PFSK-1 (cell line): ENCODE measurements around the gene ELN. TPM values are rescaled to one million over a fixed set of nuclear protein-coding genes. Genes with fewer than 3 reads are reported as not detected.

Experiments used
- FOXP2 ChIP-seq: optimal IDR thresholded peaks from 2 replicates; pipeline ENCODE3; 2011; ENCODE audit warnings: borderline replicate concordance, control low read depth, inconsistent platforms; ENCODE audit not compliant: insufficient read depth; ENCODE audit errors: extremely low read length, extremely low read depth
- POLR2AphosphoS5 ChIP-seq: IDR thresholded peaks from 2 replicates; pipeline ENCODE4 v1.6.1; 2012; ENCODE audit warnings: low read depth, mild to moderate bottlenecking, control low read depth, low read length, moderate library complexity
- SIN3A ChIP-seq: IDR thresholded peaks from 2 replicates; pipeline ENCODE4 v1.6.1; 2012; ENCODE audit warnings: mild to moderate bottlenecking, low read length, moderate library complexity, borderline replicate concordance; ENCODE audit not compliant: insufficient read depth
- TAF1 ChIP-seq: IDR thresholded peaks from 2 replicates; pipeline ENCODE4 v1.6.1; 2012; ENCODE audit warnings: low read length, control low read depth, borderline replicate concordance; ENCODE audit not compliant: insufficient read depth
- polyA plus RNA-seq: library from polyadenylated mRNA; unstranded; fragments of >200 nt; gene quantifications from one replicate; pipeline ENCODE4 v1.2.1, GENCODE V29; 2012; ENCODE audit warnings: low read depth, missing spikeins; ENCODE audit not compliant: insufficient read length
- TF ChIP-seq, protein P1 (sequence below), 2 experiments: IDR thresholded peaks; 2 replicates each; pipeline versions ENCODE4 v1.6.1 to v1.8.0; 2011 to 2012; ENCODE audit warnings: low read depth in 2 of 2, low read length in 2 of 2, control low read depth in 1 of 2, inconsistent platforms in 1 of 2, mild to moderate bottlenecking in 1 of 2, moderate library complexity in 1 of 2; ENCODE audit not compliant: insufficient read depth in 1 of 2

The ELN gene
- 1.3 TPM for polyA plus RNA-seq

DNA sequence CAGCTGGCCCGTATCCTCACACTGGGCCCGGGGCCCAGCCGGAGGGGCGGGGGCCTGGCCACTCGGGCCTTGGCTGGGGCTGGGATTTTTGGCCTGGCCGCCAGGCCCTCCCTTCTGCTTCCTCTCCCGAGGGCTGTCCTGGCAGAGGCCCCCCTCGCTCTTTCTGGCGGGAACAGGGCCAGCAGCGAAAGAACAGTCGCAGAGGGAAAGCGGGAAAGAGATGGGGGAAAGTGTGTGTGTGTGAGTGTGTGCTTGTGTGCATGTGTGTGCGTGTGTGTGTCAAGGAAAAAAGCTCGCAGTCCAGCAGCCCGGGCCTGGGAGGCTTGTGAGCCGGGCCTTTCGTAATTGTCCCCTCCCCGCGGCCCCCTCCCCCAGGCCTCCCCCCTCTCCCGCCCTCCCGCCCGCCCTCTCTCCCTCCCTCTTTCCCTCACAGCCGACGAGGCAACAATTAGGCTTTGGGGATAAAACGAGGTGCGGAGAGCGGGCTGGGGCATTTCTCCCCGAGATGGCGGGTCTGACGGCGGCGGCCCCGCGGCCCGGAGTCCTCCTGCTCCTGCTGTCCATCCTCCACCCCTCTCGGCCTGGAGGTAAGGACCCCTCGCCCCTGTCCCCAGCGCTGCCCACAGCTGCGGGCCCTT is at the start of gene ELN:
Gene ELN, plus strand, starts transcription at position 491 of the 638 bp plus-strand sequence. Its CDS starts 15 bp downstream, at position 506.
- TF ChIP-seq, protein P1, sequence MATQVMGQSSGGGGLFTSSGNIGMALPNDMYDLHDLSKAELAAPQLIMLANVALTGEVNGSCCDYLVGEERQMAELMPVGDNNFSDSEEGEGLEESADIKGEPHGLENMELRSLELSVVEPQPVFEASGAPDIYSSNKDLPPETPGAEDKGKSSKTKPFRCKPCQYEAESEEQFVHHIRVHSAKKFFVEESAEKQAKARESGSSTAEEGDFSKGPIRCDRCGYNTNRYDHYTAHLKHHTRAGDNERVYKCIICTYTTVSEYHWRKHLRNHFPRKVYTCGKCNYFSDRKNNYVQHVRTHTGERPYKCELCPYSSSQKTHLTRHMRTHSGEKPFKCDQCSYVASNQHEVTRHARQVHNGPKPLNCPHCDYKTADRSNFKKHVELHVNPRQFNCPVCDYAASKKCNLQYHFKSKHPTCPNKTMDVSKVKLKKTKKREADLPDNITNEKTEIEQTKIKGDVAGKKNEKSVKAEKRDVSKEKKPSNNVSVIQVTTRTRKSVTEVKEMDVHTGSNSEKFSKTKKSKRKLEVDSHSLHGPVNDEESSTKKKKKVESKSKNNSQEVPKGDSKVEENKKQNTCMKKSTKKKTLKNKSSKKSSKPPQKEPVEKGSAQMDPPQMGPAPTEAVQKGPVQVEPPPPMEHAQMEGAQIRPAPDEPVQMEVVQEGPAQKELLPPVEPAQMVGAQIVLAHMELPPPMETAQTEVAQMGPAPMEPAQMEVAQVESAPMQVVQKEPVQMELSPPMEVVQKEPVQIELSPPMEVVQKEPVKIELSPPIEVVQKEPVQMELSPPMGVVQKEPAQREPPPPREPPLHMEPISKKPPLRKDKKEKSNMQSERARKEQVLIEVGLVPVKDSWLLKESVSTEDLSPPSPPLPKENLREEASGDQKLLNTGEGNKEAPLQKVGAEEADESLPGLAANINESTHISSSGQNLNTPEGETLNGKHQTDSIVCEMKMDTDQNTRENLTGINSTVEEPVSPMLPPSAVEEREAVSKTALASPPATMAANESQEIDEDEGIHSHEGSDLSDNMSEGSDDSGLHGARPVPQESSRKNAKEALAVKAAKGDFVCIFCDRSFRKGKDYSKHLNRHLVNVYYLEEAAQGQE (IDR thresholded peaks at IDR 0.05; ENCODE audit: insufficient read depth in 1 of 2, low read depth in 2 of 2, low read length in 2 of 2), result no peak
- no peak for TF ChIP-seq POLR2AphosphoS5
- no peak for TF ChIP-seq FOXP2
- no peak for TF ChIP-seq SIN3A
- TF ChIP-seq TAF1, result no peak

DNA sequence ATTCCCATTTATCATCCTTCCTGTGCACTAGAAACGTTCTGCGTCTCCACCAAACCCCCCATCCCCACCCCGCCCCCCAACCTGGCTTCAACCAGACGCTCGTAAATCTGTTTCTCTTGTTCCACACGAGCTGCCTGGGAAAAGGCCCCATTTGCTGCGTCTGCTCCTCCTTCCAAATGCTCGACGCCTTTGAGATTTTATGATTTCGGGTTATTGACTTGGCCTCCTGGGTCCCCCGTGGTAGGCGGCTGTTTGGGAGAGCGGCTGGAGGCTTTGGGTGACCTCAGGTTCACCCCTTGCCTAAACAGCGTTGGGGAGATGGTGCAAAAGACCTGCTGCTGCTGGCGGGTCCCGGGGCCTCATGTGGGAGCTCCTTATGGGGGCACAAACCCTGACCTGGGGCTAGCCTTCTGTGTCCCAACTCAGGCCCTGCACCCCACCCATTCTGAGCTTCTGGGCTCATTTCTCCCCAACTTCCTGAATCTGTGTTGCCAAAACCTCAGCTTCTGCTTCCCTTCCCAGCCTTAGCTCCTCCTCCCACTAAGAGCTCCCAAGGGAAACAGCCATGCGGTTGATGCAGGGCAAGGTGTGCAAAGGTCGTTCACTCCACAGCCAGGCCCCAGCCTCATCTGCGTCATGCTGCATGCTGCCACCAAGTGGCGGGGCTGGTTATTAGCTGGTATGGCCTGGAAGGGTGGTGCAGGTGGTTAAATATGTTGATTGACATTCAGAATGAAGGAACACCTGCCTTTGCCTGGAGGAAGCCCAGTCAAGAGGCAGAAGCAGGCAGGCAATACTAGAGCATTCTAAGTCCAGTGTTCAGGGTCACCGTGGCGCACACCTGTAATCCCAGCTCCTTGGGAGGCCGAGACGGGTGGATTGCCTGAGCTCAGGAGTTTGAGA is 49.1 kb upstream of the ELN start:
- TF ChIP-seq FOXP2, result no peak
- no peak for TF ChIP-seq POLR2AphosphoS5
- TF ChIP-seq TAF1, result no peak
- TF ChIP-seq, protein P1 (IDR thresholded peaks at IDR 0.05; ENCODE audit: insufficient read depth in 1 of 2, low read depth in 2 of 2, low read length in 2 of 2), result no peak
- no peak for TF ChIP-seq SIN3A

DNA sequence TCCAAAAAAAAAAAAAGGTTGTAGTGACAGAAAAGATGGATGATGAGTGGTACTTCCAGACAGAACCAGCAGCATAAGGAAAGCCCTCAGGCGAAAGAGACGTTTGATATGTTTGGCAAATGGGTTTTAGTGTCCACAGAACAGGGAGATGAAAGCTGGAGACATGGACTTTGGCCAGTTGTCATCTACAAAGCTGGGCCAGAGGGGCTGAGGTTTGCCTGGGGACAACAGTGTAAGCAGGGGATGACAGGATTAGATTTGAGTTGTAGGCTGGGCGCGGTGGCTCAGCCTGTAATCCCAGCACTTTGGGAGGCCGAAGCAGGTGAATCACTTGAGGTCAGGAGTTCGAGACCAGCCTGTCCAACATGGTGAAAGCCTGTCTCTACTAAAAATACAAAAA is 47.8 kb upstream of the ELN start:
- TF ChIP-seq FOXP2, result no peak
- TF ChIP-seq, protein P1 (IDR thresholded peaks at IDR 0.05; ENCODE audit: insufficient read depth in 1 of 2, low read depth in 2 of 2, low read length in 2 of 2), result no peak

DNA sequence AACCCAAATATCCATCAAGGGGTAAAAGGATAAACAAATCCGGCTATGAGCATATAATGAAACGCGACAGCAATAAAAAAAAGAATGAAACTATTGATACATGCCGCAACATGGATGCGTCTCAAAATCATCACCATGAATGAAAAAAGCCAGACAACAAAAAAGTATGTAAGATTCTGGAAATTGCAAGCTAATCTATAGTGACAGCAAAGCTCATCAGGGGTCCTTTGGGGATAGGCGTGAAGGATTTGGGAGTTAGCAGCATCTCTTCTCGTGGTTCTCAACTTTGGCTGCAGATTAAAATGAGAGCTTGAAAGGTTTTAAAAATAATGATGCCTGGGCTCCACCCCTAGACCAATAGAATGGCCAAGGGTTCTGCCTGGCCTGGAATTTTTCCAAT is 46.0 kb upstream of the ELN start:
- no peak for TF ChIP-seq POLR2AphosphoS5
- TF ChIP-seq, protein P1 (IDR thresholded peaks at IDR 0.05; ENCODE audit: insufficient read depth in 1 of 2, low read depth in 2 of 2, low read length in 2 of 2), result no peak
- no peak for TF ChIP-seq FOXP2
- no peak for TF ChIP-seq TAF1
- no peak for TF ChIP-seq SIN3A
